Astrocyte (in vitro differentiated cells and primary cell): ENCODE results near the gene ATP2B3. TPM values are rescaled to one million over a fixed set of nuclear protein-coding genes. Genes with fewer than 3 reads are reported as not detected.

Experiments
- DNase-seq: peaks from one replicate; pipeline ENCODE4 v3.0.0-alpha.2; 2010; ENCODE audit warnings: low read depth
- FAIRE-seq: peaks from 2 replicates; lab custom pipeline; 2011; peaks lifted over from hg19 to GRCh38; lab: Jason Lieb, UNC
- H2AFZ ChIP-seq: 2 replicates; pipeline ENCODE4 v1.6.0; 2012; ENCODE audit warnings: low read depth, low read length, inconsistent platforms
- H3K27ac ChIP-seq: 2 replicates; pipeline ENCODE4 v1.5.1; 2011; ENCODE audit warnings: low read depth, low read length, inconsistent platforms
- H3K27me3 ChIP-seq: 2 replicates; pipeline ENCODE4 v1.6.0; 2011; ENCODE audit warnings: low read length, inconsistent platforms; ENCODE audit not compliant: insufficient read depth
- H3K36me3 ChIP-seq: 2 replicates; pipeline ENCODE4 v1.5.1; 2011; ENCODE audit warnings: low read length, inconsistent platforms; ENCODE audit not compliant: insufficient read depth
- H3K4me1 ChIP-seq: 2 replicates; pipeline ENCODE4 v1.5.1; 2011; ENCODE audit warnings: low read length, inconsistent platforms; ENCODE audit not compliant: insufficient read depth
- H3K4me2 ChIP-seq: 2 replicates; pipeline ENCODE4 v1.6.0; 2012; ENCODE audit warnings: low read length, inconsistent platforms
- H3K4me3 ChIP-seq: 2 replicates; pipeline ENCODE4 v1.5.1; 2011; ENCODE audit warnings: low read depth, mild to moderate bottlenecking, low read length, inconsistent platforms; ENCODE audit not compliant: insufficient read depth
- H3K79me2 ChIP-seq: 2 replicates; pipeline ENCODE4 v1.6.0; 2012; ENCODE audit warnings: mild to moderate bottlenecking, low read length, inconsistent platforms; ENCODE audit not compliant: insufficient read depth
- H3K9ac ChIP-seq: 2 replicates; pipeline ENCODE4 v1.6.0; 2012; ENCODE audit warnings: mild to moderate bottlenecking, low read length, inconsistent platforms
- H3K9me3 ChIP-seq: 2 replicates; pipeline ENCODE4 v1.5.1; 2012; ENCODE audit warnings: low read depth, mild to moderate bottlenecking, low read length, inconsistent platforms; ENCODE audit not compliant: insufficient read depth
- H4K20me1 ChIP-seq: 2 replicates; pipeline ENCODE4 v1.6.0; 2012; ENCODE audit warnings: low read length, inconsistent platforms; ENCODE audit not compliant: insufficient read depth
- H3K27ac Mint-ChIP-seq: one replicate; pipeline ENCODE4 v1.8.0; 2021; ENCODE audit warnings: mild to moderate bottlenecking, mixed read lengths; ENCODE audit not compliant: unreplicated experiment
- H3K27me3 Mint-ChIP-seq: one replicate; pipeline ENCODE4 v1.8.0; 2021; ENCODE audit warnings: low read depth, mixed read lengths; ENCODE audit not compliant: unreplicated experiment
- H3K36me3 Mint-ChIP-seq: one replicate; pipeline ENCODE4 v1.8.0; 2021; ENCODE audit warnings: low read depth, mixed read lengths; ENCODE audit not compliant: unreplicated experiment
- H3K4me1 Mint-ChIP-seq: one replicate; pipeline ENCODE4 v1.8.0; 2021; ENCODE audit warnings: low read depth, mixed read lengths; ENCODE audit not compliant: unreplicated experiment
- H3K4me3 Mint-ChIP-seq: one replicate; pipeline ENCODE4 v1.8.0; 2021; ENCODE audit warnings: mild to moderate bottlenecking, moderate library complexity, mixed read lengths; ENCODE audit not compliant: unreplicated experiment
- H3K9me3 Mint-ChIP-seq: one replicate; pipeline ENCODE4 v1.8.0; 2021; ENCODE audit warnings: mild to moderate bottlenecking, mixed read lengths; ENCODE audit not compliant: unreplicated experiment
- EZH2 ChIP-seq: IDR thresholded peaks from 2 replicates; pipeline ENCODE4 v1.6.1; 2012; ENCODE audit warnings: mild to moderate bottlenecking, low read length, inconsistent platforms; ENCODE audit not compliant: insufficient read depth
- total RNA-seq: library from RNA; stranded (reverse); gene quantifications from 2 replicates; pipeline ENCODE4 v1.2.1, GENCODE V29; 2021
- TF ChIP-seq, protein P1 (sequence below): IDR thresholded peaks from 2 replicates; pipeline ENCODE4 v1.5.1; 2011; ENCODE audit warnings: low read depth, mild to moderate bottlenecking, inconsistent platforms, low read length, moderate library complexity; ENCODE audit not compliant: insufficient read depth

Gene ATP2B3
- total RNA-seq, 1 donor from 2014 or later = 0.52 TPM

DNA sequence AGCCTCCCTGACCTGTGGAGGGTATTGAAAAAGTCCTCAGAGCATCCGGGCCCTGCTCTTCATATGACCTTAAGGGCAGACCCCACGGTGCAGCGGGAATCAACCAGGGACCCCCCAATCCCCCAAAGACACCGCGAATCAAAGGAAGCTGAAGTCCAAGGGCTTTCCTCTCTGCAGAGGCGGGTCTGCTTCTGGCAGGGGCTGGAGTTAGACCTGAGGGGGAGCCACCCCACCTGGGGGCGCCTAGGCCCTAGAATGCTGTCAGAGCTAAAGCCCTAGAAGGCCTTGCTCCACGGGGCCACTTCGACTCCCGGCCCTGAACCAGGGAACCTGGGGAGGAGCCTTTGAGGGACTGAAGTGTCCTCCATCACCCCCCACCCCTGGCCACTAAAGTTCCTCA, 44.3 kb upstream of the ATP2B3 start:
- Mint-ChIP-seq H3K4me1 (peaks cover 6% of the 10 kb centered on the region), H3K36me3 (peaks cover 3% of the 10 kb centered on the region), H3K9me3 (no peaks in the 10 kb centered on the region), H3K27ac (no peak overlapping the region), H3K4me3 (no peak overlapping the region), H3K27me3 (peaks cover 1% of the 10 kb centered on the region)
- FAIRE-seq = no peak
- TF ChIP-seq, protein P1, sequence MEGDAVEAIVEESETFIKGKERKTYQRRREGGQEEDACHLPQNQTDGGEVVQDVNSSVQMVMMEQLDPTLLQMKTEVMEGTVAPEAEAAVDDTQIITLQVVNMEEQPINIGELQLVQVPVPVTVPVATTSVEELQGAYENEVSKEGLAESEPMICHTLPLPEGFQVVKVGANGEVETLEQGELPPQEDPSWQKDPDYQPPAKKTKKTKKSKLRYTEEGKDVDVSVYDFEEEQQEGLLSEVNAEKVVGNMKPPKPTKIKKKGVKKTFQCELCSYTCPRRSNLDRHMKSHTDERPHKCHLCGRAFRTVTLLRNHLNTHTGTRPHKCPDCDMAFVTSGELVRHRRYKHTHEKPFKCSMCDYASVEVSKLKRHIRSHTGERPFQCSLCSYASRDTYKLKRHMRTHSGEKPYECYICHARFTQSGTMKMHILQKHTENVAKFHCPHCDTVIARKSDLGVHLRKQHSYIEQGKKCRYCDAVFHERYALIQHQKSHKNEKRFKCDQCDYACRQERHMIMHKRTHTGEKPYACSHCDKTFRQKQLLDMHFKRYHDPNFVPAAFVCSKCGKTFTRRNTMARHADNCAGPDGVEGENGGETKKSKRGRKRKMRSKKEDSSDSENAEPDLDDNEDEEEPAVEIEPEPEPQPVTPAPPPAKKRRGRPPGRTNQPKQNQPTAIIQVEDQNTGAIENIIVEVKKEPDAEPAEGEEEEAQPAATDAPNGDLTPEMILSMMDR = no peak
- no peak for TF ChIP-seq EZH2
- Histone ChIP-seq H3K9ac (no peak overlapping the region), H3K27ac (no peak overlapping the region), H3K4me1 (peaks cover 34% of the 10 kb centered on the region), H3K79me2 (peaks cover 10% of the 10 kb centered on the region), H3K9me3 (no peaks in the 10 kb centered on the region), H4K20me1 (no peaks in the 10 kb centered on the region), H2AFZ (no peak overlapping the region), H3K4me3 (no peak overlapping the region), H3K36me3 (no peaks in the 10 kb centered on the region), H3K4me2 (no peak overlapping the region), H3K27me3 (no peaks in the 10 kb centered on the region)
- no peak for DNase-seq

DNA sequence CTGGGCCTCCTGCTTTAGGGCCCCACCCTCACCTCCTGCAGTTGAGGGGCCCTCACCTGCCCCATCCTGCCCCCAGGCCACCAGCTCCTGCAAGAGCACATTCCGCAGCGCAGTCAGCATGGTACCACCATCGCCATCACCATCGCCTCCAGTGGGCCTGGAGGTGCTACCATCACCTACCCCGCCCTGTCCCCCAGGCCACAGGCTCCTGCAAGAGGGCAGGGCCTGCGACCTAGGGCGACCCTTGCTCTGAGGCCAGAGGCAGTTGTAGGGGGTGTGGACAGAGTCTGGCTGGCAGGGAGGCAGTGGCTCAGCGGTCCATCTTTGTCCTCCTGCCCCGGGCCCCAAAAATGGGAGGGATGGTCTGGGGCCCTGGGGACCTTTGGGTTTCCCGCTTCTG, 43.2 kb upstream of the ATP2B3 start:
- Histone ChIP-seq H4K20me1 (no peaks in the 10 kb centered on the region), H3K4me1 (peaks cover 34% of the 10 kb centered on the region), H3K9ac (no peak overlapping the region), H2AFZ (no peak overlapping the region), H3K4me2 (no peak overlapping the region), H3K9me3 (no peaks in the 10 kb centered on the region), H3K79me2 (peaks cover under 1% of the 10 kb centered on the region), H3K4me3 (no peak overlapping the region), H3K27me3 (no peaks in the 10 kb centered on the region), H3K27ac (no peak overlapping the region), H3K36me3 (no peaks in the 10 kb centered on the region)
- no peak for DNase-seq
- TF ChIP-seq, protein P1 = no peak
- TF ChIP-seq EZH2 = no peak
- H3K27me3 Mint-ChIP-seq = peaks cover 1% of the 10 kb centered on the region
- H3K9me3 Mint-ChIP-seq = no peaks in the 10 kb centered on the region
- peaks cover 6% of the 10 kb centered on the region for H3K4me1 Mint-ChIP-seq
- no peak overlapping the region for H3K4me3 Mint-ChIP-seq
- no peak overlapping the region for H3K27ac Mint-ChIP-seq
- peaks cover 3% of the 10 kb centered on the region for H3K36me3 Mint-ChIP-seq
- FAIRE-seq = no peak

DNA sequence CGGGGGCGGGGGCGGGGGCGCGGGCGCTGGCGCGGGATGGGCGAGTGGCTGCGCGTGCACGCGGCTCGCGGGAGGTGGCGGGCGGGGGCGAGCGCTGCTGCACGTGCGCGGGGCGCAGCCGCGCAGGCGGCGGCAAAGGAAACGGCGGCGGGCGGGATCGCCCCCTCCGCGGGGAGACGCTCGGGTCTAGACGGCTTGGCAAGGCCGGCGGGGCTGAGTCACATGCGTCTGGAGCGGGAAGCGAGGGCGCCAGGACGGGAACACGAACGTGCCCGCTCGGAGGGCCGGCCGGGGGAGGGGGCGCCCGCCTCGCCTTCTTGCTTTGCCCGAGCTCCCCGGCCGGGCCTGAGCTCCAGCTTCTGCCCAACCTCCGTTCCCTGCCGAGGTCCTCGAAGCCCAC, 42.7 kb upstream of the ATP2B3 start:
- Mint-ChIP-seq H3K27me3 (peaks cover 1% of the 10 kb centered on the region), H3K4me1 (peaks cover 6% of the 10 kb centered on the region), H3K4me3 (no peak overlapping the region), H3K27ac (no peak overlapping the region), H3K36me3 (peaks cover 3% of the 10 kb centered on the region), H3K9me3 (no peaks in the 10 kb centered on the region)
- Histone ChIP-seq H3K9ac (peak overlapping the region; percentile 26), H3K4me2 (peak overlapping the region; percentile 29), H3K27ac (peak overlapping the region; percentile 26), H3K36me3 (no peaks in the 10 kb centered on the region), H3K9me3 (no peaks in the 10 kb centered on the region), H3K79me2 (no peaks in the 10 kb centered on the region), H4K20me1 (no peaks in the 10 kb centered on the region), H3K4me3 (no peak overlapping the region), H3K4me1 (peaks cover 30% of the 10 kb centered on the region), H3K27me3 (no peaks in the 10 kb centered on the region), H2AFZ (no peak overlapping the region)
- peak; percentile 50 for DNase-seq
- TF ChIP-seq, protein P1 = no peak
- TF ChIP-seq EZH2 = no peak
- FAIRE-seq = no peak
